Esophagus squamous epithelium (tissue), 5 donors: ENCODE results near the gene FBXL5. TPM values are rescaled to one million over a fixed set of nuclear protein-coding genes. Genes with fewer than 3 reads are reported as not detected.

Source experiments
- DNase-seq: peaks from one replicate; lab custom pipeline; 2025; lab: John Stamatoyannopoulos, UW
- H3K27ac ChIP-seq, 4 donors: fragments of 200-600 bp; sonication (generic); one replicate each; pipeline ENCODE4 v1.5.1; 2016 to 2019; ENCODE audit warnings: mild to moderate bottlenecking in 1 of 4
- H3K27me3 ChIP-seq, 4 donors: fragments of 200-600 bp; sonication (generic); 1 replicate in 3 of 4; 2 replicates in 1 of 4; pipeline versions ENCODE4 v1.5.1 to v1.6.0; 2017 to 2021; ENCODE audit warnings: antibody characterized with exemption in 1 of 4
- H3K36me3 ChIP-seq, 3 donors: fragments of 200-600 bp; sonication (generic); one replicate each; pipeline ENCODE4 v1.5.1; 2016 to 2019
- H3K4me1 ChIP-seq, 3 donors: fragments of 200-600 bp; sonication (generic); one replicate each; pipeline ENCODE4 v1.5.1; 2017 to 2019
- H3K4me3 ChIP-seq, 4 donors: fragments of 200-600 bp; sonication (generic); 1 replicate in 3 of 4; 2 replicates in 1 of 4; pipeline ENCODE4 v1.5.1; 2016 to 2019; ENCODE audit warnings: mild to moderate bottlenecking in 2 of 4, moderate library complexity in 1 of 4
- H3K9me3 ChIP-seq, 3 donors: fragments of 200-600 bp; sonication (generic); one replicate each; pipeline ENCODE4 v1.5.1; 2016 to 2019
- CTCF ChIP-seq, 6 experiments: fragments of 450-650 bp in 4 of 6; fragments of 200-600 bp in 2 of 6; sonication (generic) in 2 of 6; IDR thresholded peaks; one replicate each; pipeline ENCODE4 v1.5.1; 2016 to 2019; ENCODE audit warnings: antibody characterized with exemption in 6 of 6, mild to moderate bottlenecking in 4 of 6, moderate library complexity in 4 of 6
- POLR2A ChIP-seq, 4 donors: fragments of 450-650 bp; IDR thresholded peaks; one replicate each; pipeline ENCODE4 v1.6.1; 2017; ENCODE audit warnings: antibody characterized with exemption in 4 of 4, mild to moderate bottlenecking in 4 of 4, moderate library complexity in 3 of 4
- WGBS, 2 donors: methylation state at CpG; one replicate each; pipeline ENCODE4 v1.1.5; 2018; 5-methylcytosine and 5-hydroxymethylcytosine counted together
- intact Hi-C: fragments of 100-400 bp; cut with DNase I; formaldehyde crosslinking; loops from one replicate; pipeline ENCODE4 v1.15.0; 2022
- total RNA-seq, 4 donors: library from RNA; depleted of rRNA; stranded (reverse); fragments of >200 nt; gene quantifications; one replicate each; pipeline ENCODE4 v1.1.0, GENCODE V29; 2016
- donor health status: DM: yes; HTN: yes; CAD: no.

The FBXL5 gene
- total RNA-seq, 4 donors from 2014 or later = 39.2 to 119 (median 72.3) TPM

GRCh38 chr4:15674926-15675325, 19.8 kb upstream of the FBXL5 start:
- TF ChIP-seq CTCF (IDR thresholded peaks at IDR 0.05) (no peak), POLR2A (IDR thresholded peaks at IDR 0.05) (no peak)
- intact Hi-C loops = no loop called here
- Histone ChIP-seq H3K27me3 (no peaks in the 10 kb centered on the region), H3K9me3 (no peaks in the 10 kb centered on the region), H3K27ac (no peak overlapping the region), H3K4me3 (no peak overlapping the region), H3K36me3 (no peaks in the 10 kb centered on the region), H3K4me1 (peaks cover 0 to 41% (median 3%) of the 10 kb centered on the region in 3 donors)
- DNase-seq = no peak
- 75 to 79% methylated on average over 4 of the region's 4 CpGs for WGBS, 2 donors

DNA sequence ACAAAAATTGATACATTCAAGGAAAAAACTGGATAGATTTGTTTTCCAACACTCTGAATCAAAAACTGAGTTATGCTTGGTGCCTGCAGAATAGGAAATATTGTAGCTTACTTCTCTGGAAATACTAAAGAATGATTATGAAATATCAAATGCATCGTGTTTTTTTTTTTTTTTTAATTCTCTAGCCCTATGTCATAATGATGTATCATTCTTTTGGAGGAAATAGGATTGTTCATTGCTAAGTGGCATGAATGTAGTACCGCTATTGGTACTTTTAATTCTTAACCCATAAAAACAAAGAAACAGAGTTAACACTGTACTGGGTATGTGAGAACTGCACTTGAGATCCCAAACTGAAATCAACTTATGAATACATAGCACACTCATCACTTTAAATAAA, 18.9 kb upstream of the FBXL5 start:
- intact Hi-C loops = no loop called here
- DNase-seq = no peak
- Histone ChIP-seq H3K27ac (no peak overlapping the region), H3K27me3 (no peaks in the 10 kb centered on the region), H3K9me3 (no peaks in the 10 kb centered on the region), H3K4me1 (peaks cover 0 to 34% (median 3%) of the 10 kb centered on the region in 3 donors), H3K4me3 (no peak overlapping the region), H3K36me3 (no peaks in the 10 kb centered on the region)
- 53 to 69% methylated on average over 2 of the region's 2 CpGs for WGBS, 2 donors
- TF ChIP-seq POLR2A (IDR thresholded peaks at IDR 0.05) (no peak), CTCF (IDR thresholded peaks at IDR 0.05) (no peak)

DNA sequence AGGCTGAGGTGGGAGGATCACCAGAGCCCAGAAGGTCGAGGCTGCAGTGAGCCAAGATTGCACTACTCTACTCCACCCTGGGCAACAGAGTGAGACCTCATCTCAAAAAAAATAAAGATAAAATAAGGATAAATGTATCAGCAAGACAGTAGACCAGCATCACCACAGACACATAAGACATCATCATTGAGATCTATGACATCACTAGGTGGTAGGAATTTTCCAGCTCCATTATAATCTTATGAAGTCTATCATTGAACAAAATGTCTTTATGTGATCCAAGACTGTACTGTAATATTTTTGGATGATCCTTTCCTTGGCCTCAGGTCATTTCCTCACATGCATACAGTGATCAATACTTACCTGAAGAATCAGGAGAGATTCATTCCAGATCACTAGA, 18.2 kb upstream of the FBXL5 start:
- Histone ChIP-seq H3K36me3 (no peaks in the 10 kb centered on the region), H3K27ac (no peak overlapping the region), H3K27me3 (no peaks in the 10 kb centered on the region), H3K4me1 (peaks cover 0 to 27% (median 3%) of the 10 kb centered on the region in 3 donors), H3K9me3 (no peaks in the 10 kb centered on the region), H3K4me3 (no peak overlapping the region)
- 100% methylated on average over 1 of the region's 1 CpG for WGBS, 2 donors
- intact Hi-C loops = no loop called here
- no peak for DNase-seq
- TF ChIP-seq POLR2A (IDR thresholded peaks at IDR 0.05) (no peak), CTCF (IDR thresholded peaks at IDR 0.05) (no peak)

- DNase-seq = no peak
- TF ChIP-seq CTCF (IDR thresholded peaks at IDR 0.05) (no peak), POLR2A (IDR thresholded peaks at IDR 0.05) (no peak)
- Histone ChIP-seq H3K9me3 (no peaks in the 10 kb centered on the region), H3K27ac (no peak overlapping the region), H3K27me3 (no peaks in the 10 kb centered on the region), H3K36me3 (no peaks in the 10 kb centered on the region), H3K4me1 (peaks cover 0 to 14% (median 0%) of the 10 kb centered on the region in 3 donors), H3K4me3 (no peak overlapping the region)
- WGBS, 2 donors = 94 to 97% methylated on average over 3 of the region's 3 CpGs
- intact Hi-C loops = no loop called here
Measured at GRCh38 chr4:15672101-15672500, 16.9 kb upstream of the FBXL5 start.

GRCh38 chr4:15670576-15670975, 15.4 kb upstream of the FBXL5 start:
- TF ChIP-seq POLR2A (IDR thresholded peaks at IDR 0.05) (no peak), CTCF (IDR thresholded peaks at IDR 0.05) (no peak)
- H3K4me1 ChIP-seq = peaks cover 0 to 18% (median 5%) of the 10 kb centered on the region in 3 donors
- WGBS, 2 donors = 81 to 84% methylated on average over 2 to 3 of the region's 3 CpGs
- no peak overlapping the region for H3K4me3 ChIP-seq
- H3K9me3 ChIP-seq = no peaks in the 10 kb centered on the region
- intact Hi-C loops = no loop called here
- no peaks in the 10 kb centered on the region for H3K36me3 ChIP-seq
- H3K27me3 ChIP-seq = no peaks in the 10 kb centered on the region
- H3K27ac ChIP-seq = no peak overlapping the region
- no peak for DNase-seq
